A673 (cell line): ENCODE data around the gene USP25.

ENCODE experiments used
- EZH2 ChIP-seq: fragments of 200-600 bp; sonication (generic); IDR thresholded peaks from 2 replicates; pipeline ENCODE4 v1.6.1; 2017; ENCODE audit warnings: borderline replicate concordance, low read depth, mild to moderate bottlenecking, mixed read lengths, antibody characterized with exemption, low read length; ENCODE audit not compliant: poor library complexity, severe bottlenecking
- TF ChIP-seq, protein P1 (sequence below): fragments of 300-800, 200-600 bp; sonication (generic); conservative IDR thresholded peaks from 2 replicates; pipeline ENCODE4 v1.5.1; 2017; ENCODE audit warnings: low read depth, mild to moderate bottlenecking, antibody characterized with exemption, low read length, moderate library complexity, mixed read lengths

DNA sequence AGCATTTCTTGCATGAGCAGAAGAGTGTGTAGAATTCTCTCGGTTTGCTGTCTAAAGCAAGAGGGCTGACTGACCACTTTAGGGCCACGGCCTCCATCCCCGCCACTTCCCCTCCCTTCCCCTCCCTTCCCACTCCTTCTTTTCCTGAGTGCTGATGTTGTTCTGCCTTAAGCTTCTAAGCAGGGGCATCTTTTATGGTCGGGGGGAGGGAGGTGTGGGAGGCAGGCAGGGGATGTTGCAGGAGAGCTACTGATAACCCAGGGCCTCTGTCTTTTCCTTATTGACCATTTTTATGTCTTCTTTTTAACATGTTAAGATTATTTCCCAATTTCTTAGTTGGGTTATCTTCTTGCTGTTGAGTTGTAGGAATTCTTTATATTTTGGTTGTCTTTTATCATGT is 15.1 kb downstream of the USP25 start:
- TF ChIP-seq, protein P1, sequence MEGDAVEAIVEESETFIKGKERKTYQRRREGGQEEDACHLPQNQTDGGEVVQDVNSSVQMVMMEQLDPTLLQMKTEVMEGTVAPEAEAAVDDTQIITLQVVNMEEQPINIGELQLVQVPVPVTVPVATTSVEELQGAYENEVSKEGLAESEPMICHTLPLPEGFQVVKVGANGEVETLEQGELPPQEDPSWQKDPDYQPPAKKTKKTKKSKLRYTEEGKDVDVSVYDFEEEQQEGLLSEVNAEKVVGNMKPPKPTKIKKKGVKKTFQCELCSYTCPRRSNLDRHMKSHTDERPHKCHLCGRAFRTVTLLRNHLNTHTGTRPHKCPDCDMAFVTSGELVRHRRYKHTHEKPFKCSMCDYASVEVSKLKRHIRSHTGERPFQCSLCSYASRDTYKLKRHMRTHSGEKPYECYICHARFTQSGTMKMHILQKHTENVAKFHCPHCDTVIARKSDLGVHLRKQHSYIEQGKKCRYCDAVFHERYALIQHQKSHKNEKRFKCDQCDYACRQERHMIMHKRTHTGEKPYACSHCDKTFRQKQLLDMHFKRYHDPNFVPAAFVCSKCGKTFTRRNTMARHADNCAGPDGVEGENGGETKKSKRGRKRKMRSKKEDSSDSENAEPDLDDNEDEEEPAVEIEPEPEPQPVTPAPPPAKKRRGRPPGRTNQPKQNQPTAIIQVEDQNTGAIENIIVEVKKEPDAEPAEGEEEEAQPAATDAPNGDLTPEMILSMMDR, result no peak
- TF ChIP-seq EZH2, result no peak
